ENCODE data around the gene SHISA2. TPM values are rescaled to one million over a fixed set of nuclear protein-coding genes. Genes with fewer than 3 reads are reported as not detected.

Gene SHISA2
- total and polyA plus RNA-seq, 12 donors, result 0.06 to 0.94 (median 0.28) TPM; not detected in 1

- DNase-seq, result no peak
- TF ChIP-seq CTCF (IDR thresholded peaks at IDR 0.05), result no peak
- no peak overlapping the region for H3K4me3 ChIP-seq
- H3K4me1 ChIP-seq, result peaks cover 0 to 7% (median 0%) of the 10 kb centered on the region in 9 donors
- H3K27me3 ChIP-seq, result peaks cover 0 to 23% (median 16%) of the 10 kb centered on the region in 7 donors
- ATAC-seq, result no peak
- H3K9me3 ChIP-seq, result peaks cover 0 to 22% (median 0%) of the 10 kb centered on the region in 11 donors
- intact Hi-C loops (cut with DNase I), result no loop called here
- H3K27ac ChIP-seq, result no peak overlapping the region
- 86 to 94% methylated on average over 3 of the region's 3 CpGs for WGBS, 2 donors
- H3K36me3 ChIP-seq, result no peaks in the 10 kb centered on the region
Observed at GRCh38 chr13:26034018-26034417, 17.8 kb downstream of the SHISA2 start.

GRCh38 chr13:26030331-26030730 lies 21.5 kb downstream of the SHISA2 start:
- intact Hi-C loops (cut with DNase I), result no loop called here
- 94 to 95% methylated on average over 4 of the region's 4 CpGs for WGBS, 2 donors
- Histone ChIP-seq H3K27me3 (peaks cover 0 to 16% (median 11%) of the 10 kb centered on the region in 7 donors), H3K4me1 (peaks cover 0 to 3% (median 0%) of the 10 kb centered on the region in 9 donors), H3K36me3 (no peaks in the 10 kb centered on the region), H3K4me3 (no peak overlapping the region), H3K9me3 (peaks cover 0 to 12% (median 0%) of the 10 kb centered on the region in 11 donors), H3K27ac (no peak overlapping the region)
- TF ChIP-seq CTCF (IDR thresholded peaks at IDR 0.05), result no peak
- no peak for DNase-seq
- ATAC-seq, result no peak

- Histone ChIP-seq H3K27me3 (peaks cover 0 to 16% (median 6%) of the 10 kb centered on the region in 7 donors), H3K9me3 (peaks cover 0 to 12% (median 0%) of the 10 kb centered on the region in 11 donors), H3K4me3 (no peak overlapping the region), H3K36me3 (no peaks in the 10 kb centered on the region), H3K27ac (no peak overlapping the region), H3K4me1 (peaks cover 0 to 10% (median 2%) of the 10 kb centered on the region in 9 donors)
- no peak for TF ChIP-seq CTCF (IDR thresholded peaks at IDR 0.05)
- intact Hi-C loops (cut with DNase I), result no loop called here
- whole genome bisulfite sequencing, 2 donors, result 96 to 97% methylated on average over 4 of the region's 4 CpGs
- DNase-seq (no peak), ATAC-seq (no peak)
Observed at GRCh38 chr13:26029581-26030136, 22.2 kb downstream of the SHISA2 start.

GRCh38 chr13:26026211-26026610 lies 25.6 kb downstream of the SHISA2 start:
- peaks cover 0 to 19% (median 4%) of the 10 kb centered on the region in 7 donors for H3K27me3 ChIP-seq
- H3K4me1 ChIP-seq, result peaks cover 0 to 41% (median 20%) of the 10 kb centered on the region in 9 donors
- H3K36me3 ChIP-seq, result no peaks in the 10 kb centered on the region
- 67 to 75% methylated on average over 4 of the region's 4 CpGs for WGBS, 2 donors
- peaks cover 0 to 8% (median 0%) of the 10 kb centered on the region in 11 donors for H3K9me3 ChIP-seq
- ATAC-seq, result no peak
- DNase-seq, result no peak
- no peak for TF ChIP-seq CTCF (IDR thresholded peaks at IDR 0.05)
- no peak overlapping the region for H3K4me3 ChIP-seq
- no peak overlapping the region for H3K27ac ChIP-seq
- intact Hi-C loops (cut with DNase I), result no loop called here

Data from heart right ventricle (tissue), 16 donors.